ENCODE measurements around the gene RAPGEF1. TPM values are rescaled to one million over a fixed set of nuclear protein-coding genes. Genes with fewer than 3 reads are reported as not detected.

The RAPGEF1 gene
- total and polyA plus RNA-seq, 2 donors (not counting 3 experiments of a cell fraction or from before 2014, with no cell fraction given) = 50.0 to 124 TPM

DNA sequence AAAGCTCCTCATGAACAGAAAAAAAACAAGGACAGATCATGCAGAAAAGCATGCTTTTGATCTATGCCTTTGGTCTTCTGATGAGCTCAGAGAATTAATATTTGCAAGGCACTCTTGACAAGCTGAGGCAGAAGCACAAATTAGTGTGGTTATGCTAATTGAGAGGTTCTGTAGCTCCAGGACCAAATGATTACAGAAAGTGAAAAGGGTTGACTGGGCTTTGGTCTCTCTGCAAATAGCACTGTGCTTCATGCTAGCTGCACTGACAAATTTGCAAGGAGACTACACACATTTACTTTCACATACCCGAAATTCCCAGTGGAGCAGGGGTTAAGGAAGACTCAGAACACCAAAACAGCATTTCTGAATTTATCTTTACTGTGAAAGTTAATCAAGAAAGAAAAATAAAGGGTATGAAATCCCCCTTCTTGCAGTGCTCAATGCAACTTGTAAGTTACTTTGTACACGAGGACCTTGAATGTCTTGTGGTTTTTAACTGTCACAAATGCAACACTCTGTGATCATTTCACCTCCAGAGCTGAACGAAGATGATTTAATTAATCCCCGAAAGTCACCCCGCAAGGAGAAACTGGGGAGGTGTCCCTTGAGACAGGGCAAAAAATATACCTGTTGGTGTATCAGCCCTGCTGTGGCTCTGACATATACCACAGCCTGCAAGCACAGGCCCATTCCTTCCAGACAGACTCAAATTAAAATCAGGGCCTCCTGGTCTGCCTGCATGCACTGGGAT is 11.9 kb downstream of the RAPGEF1 start:
- Histone ChIP-seq H3K36me3 (ENCODE audit: control insufficient read depth in 2 of 2, extremely low read depth in 1 of 2, insufficient read depth in 2 of 2, low read length in 2 of 2) (no peaks in the 10 kb centered on the region), H4K20me1 (replicated peaks; ENCODE audit: control insufficient read depth, extremely low read depth, insufficient read depth, low read length) (no peaks in the 10 kb centered on the region), H2AFZ (ENCODE audit: low read depth, low read length) (no peak overlapping the region), H3K4me1 (ENCODE audit: control insufficient read depth, extremely low read depth, insufficient read depth, low read length) (peaks cover 49% of the 10 kb centered on the region), H3K27ac (ENCODE audit: insufficient read depth, low read depth, low read length) (peak overlapping the region; percentile 10), H3K27me3 (ENCODE audit: control insufficient read depth in 2 of 2, insufficient read depth in 2 of 2, low read length in 2 of 2) (no peaks in the 10 kb centered on the region), H3K4me2 (ENCODE audit: insufficient read depth, low read length) (peak overlapping the region; percentile 37), H3K4me3 (replicated peaks in 1 of 3; ENCODE audit: insufficient read depth in 1 of 3, low read depth in 1 of 3, low read length in 3 of 3) (no peak overlapping the region), H3K79me2 (ENCODE audit: control insufficient read depth, insufficient read depth, low read length) (peaks cover 92% of the 10 kb centered on the region), H3K9me3 (replicated peaks; ENCODE audit: control insufficient read depth, insufficient read depth, low read length) (no peaks in the 10 kb centered on the region), H3K9ac (replicated peaks; ENCODE audit: extremely low read depth, insufficient read depth, low read length) (peak overlapping the region; percentile 14), H3K9me1 (replicated peaks; ENCODE audit: control insufficient read depth, extremely low read depth, insufficient read depth, low read length) (no peaks in the 10 kb centered on the region)
- intact Hi-C loops (cut with micrococcal nuclease) (no loop called here), dilution Hi-C loops (cut with MboI; ENCODE audit: extremely low pct_ligation_motif_present, low sequenced_read_pairs) (no loop called here)
- BruUV-seq (replicated peaks) = no TSS peak
- ChIA-PET POLR2A (interaction anchor here (1.0 kb wide), 1 partner anchor 13 kb away, joined by 5 read pairs; no protein-coding TSS in a partner anchor), CTCF (interaction anchor here (0.8 to 3.0 kb wide), 12 partner anchors 8 to 442 kb away, joined by 3 to 14 read pairs (median 4); partner anchors contain the start of gene RAPGEF1)
- TF ChIP-seq, protein P1, sequence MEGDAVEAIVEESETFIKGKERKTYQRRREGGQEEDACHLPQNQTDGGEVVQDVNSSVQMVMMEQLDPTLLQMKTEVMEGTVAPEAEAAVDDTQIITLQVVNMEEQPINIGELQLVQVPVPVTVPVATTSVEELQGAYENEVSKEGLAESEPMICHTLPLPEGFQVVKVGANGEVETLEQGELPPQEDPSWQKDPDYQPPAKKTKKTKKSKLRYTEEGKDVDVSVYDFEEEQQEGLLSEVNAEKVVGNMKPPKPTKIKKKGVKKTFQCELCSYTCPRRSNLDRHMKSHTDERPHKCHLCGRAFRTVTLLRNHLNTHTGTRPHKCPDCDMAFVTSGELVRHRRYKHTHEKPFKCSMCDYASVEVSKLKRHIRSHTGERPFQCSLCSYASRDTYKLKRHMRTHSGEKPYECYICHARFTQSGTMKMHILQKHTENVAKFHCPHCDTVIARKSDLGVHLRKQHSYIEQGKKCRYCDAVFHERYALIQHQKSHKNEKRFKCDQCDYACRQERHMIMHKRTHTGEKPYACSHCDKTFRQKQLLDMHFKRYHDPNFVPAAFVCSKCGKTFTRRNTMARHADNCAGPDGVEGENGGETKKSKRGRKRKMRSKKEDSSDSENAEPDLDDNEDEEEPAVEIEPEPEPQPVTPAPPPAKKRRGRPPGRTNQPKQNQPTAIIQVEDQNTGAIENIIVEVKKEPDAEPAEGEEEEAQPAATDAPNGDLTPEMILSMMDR (IDR thresholded peaks at IDR 0.05; ENCODE audit: extremely low read depth in 1 of 2, insufficient read depth in 1 of 2, low read depth in 1 of 2, low read length in 2 of 2) = no peak
- TF ChIP-seq POLR2A (IDR thresholded peaks at IDR 0.05; ENCODE audit: low read depth, low read length) (no peak), POLR2AphosphoS5 (IDR thresholded peaks at IDR 0.05; ENCODE audit: insufficient read depth, low read depth, low read length) (no peak), MYC (IDR thresholded peaks at IDR 0.05; ENCODE audit: low read depth, low read length) (no peak), JUN (IDR thresholded peaks at IDR 0.05; ENCODE audit: borderline replicate concordance, insufficient read depth, insufficient read length, low read depth) (no peak)
- TF ChIP-seq, protein P2, sequence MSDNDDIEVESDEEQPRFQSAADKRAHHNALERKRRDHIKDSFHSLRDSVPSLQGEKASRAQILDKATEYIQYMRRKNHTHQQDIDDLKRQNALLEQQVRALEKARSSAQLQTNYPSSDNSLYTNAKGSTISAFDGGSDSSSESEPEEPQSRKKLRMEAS (IDR thresholded peaks at IDR 0.05; ENCODE audit: insufficient read depth, insufficient read length) = no peak
- no peak for FAIRE-seq
- peak; percentile 30 for DNase-seq (ENCODE audit: low read depth, low spot score)
